Measurements from ENCODE around the gene DPYSL5. TPM values are rescaled to one million over a fixed set of nuclear protein-coding genes. Genes with fewer than 3 reads are reported as not detected.

Gene DPYSL5
- total and polyA plus RNA-seq, 2 of the 13 experiments (the other 11 are each of a cell fraction or from before 2014, with no cell fraction given), result 0.15 TPM; not detected in 1

DNA sequence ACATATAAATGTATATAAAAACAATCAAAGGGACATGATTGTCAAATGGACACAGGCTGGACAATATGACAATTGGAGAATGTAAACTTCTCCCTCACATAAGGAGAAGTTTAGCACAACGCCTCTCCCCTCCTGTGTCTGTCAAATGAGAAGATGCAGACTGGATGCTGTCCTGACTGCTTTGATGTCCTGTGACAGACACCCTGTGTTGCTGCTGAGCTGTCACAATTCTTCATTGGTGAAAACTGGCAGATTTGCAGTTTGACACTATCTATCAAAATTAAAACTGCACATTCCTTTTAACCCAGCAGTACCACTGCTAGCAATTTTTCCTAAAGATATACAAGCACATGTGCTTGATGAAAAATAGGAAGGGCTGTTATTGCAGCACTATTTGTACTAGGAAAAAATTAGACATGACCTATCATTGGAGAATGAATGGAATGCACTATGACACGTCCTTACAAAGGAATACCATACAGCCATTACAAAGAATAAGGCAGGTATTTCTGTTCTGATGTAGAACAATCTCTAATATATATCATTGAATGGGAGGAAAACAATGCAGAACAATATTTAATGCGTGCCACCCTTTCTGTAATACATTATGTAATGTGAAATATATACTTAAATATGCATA, 12.4 kb downstream of the DPYSL5 start:
- H3K4me1 ChIP-seq (ENCODE audit: insufficient read depth, low read length), result no peaks in the 10 kb centered on the region
- no peak for FAIRE-seq
- ATAC-seq, result no peak
- no peak overlapping the region for H3K9ac ChIP-seq (ENCODE audit: insufficient read depth, low read depth, low read length)
- 5% methylated on average over 3 of the region's 3 CpGs for WGBS (ENCODE audit: low lambda C conversion rate)
- H4K20me1 ChIP-seq (ENCODE audit: insufficient read depth, low read length), result no peaks in the 10 kb centered on the region
- no peaks in the 10 kb centered on the region for H3K36me3 ChIP-seq (replicated peaks in 1 of 2; ENCODE audit: control insufficient read depth in 1 of 2, insufficient read depth in 2 of 2, low read length in 2 of 2)
- H3K4me2 ChIP-seq (ENCODE audit: low read depth, low read length), result no peak overlapping the region
- TF ChIP-seq, protein P1, sequence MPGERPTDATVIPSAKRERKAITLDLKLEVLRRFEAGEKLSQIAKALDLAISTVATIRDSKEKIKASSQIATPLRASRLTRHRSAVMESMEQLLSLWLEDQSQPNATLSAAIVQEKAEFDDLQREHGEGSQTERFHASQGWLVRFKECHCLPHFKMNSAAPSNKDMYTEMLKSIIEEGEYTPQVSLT (CRISPR knock-in tag; IDR thresholded peaks at IDR 0.05; ENCODE audit: borderline replicate concordance, low read depth), result no peak
- TF ChIP-seq MAFF (IDR thresholded peaks at IDR 0.05; ENCODE audit: low read depth, low read length) (peak; percentile 7; the same call in 1 of the 2 replicates), ZNF891 (CRISPR knock-in tag; IDR thresholded peaks at IDR 0.05) (no peak)
- no TSS peak for BruUV-seq (replicated peaks)
- ChIA-PET POLR2A (no interaction called here), CTCF (ENCODE audit: low intra/inter-chr PET ratio, low total read pairs) (no interaction called here)
- H3K27me3 ChIP-seq (ENCODE audit: control insufficient read depth in 1 of 2, insufficient read depth in 2 of 2, low read length in 2 of 2), result peaks cover 0 to 18% of the 10 kb centered on the region in 2 experiments; a peak in 3 of 5 replicates
- in situ Hi-C loops (cut with HindIII; ENCODE audit: extremely low pct_ligation_motif_present, low pct_unique_long_range_greater_than_20kb), result no loop called here
- intact Hi-C loops (cut with micrococcal nuclease; ENCODE audit: unreplicated experiment), result no loop called here
- no peaks in the 10 kb centered on the region for H3K9me3 ChIP-seq (ENCODE audit: low read length)
- H2AFZ ChIP-seq (ENCODE audit: low read length), result no peak overlapping the region
- H3K27ac ChIP-seq (ENCODE audit: extremely low read length, insufficient read depth, low read length), result no peak overlapping the region
- no peaks in the 10 kb centered on the region for H3K79me2 ChIP-seq (ENCODE audit: insufficient read depth, low read length)
- no peak overlapping the region for H3K4me3 ChIP-seq (replicated peaks in 1 of 3; ENCODE audit: insufficient read depth in 1 of 3, low read depth in 2 of 3, low read length in 3 of 3)
- no peak for DNase-seq (ENCODE audit: low spot score)

DNA sequence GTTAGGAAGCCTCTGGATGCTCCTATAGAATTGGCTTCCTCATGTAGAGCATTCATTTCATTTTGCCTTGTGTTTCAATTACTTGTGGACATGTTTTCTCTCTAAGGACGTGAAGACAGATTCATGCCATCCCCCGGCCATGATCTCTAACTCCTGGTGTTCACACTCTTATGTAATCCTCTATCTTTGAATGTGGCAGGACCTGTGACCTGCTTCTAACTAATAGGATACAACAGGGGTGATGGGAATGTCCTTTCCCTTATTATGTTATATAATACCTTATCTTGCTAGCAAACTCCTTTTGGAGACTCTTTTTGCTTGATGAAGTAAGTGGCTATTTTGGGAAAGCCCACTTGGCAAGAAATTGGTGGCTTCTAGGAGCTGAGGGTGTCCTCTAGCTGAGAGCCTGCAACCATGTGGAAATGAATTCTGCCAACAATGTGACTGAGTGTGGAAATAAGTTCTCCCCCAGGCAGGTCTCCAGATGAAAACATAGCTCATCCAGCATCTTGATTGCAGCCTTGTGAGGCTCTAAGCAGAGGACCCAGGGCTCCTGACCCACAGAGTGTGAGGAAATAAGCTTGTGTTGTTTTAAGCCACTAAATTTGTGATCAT, 13.8 kb downstream of the DPYSL5 start:
- no peak overlapping the region for H3K9ac ChIP-seq (ENCODE audit: insufficient read depth, low read depth, low read length)
- H3K4me1 ChIP-seq (ENCODE audit: insufficient read depth, low read length), result no peaks in the 10 kb centered on the region
- no peaks in the 10 kb centered on the region for H3K9me3 ChIP-seq (ENCODE audit: low read length)
- intact Hi-C loops (cut with micrococcal nuclease; ENCODE audit: unreplicated experiment) (no loop called here), in situ Hi-C loops (cut with HindIII; ENCODE audit: extremely low pct_ligation_motif_present, low pct_unique_long_range_greater_than_20kb) (no loop called here)
- DNase-seq (ENCODE audit: low spot score) (no peak), ATAC-seq (no peak), FAIRE-seq (no peak)
- H3K4me3 ChIP-seq (replicated peaks in 1 of 3; ENCODE audit: insufficient read depth in 1 of 3, low read depth in 2 of 3, low read length in 3 of 3), result no peak overlapping the region
- BruUV-seq (replicated peaks), result no TSS peak
- POLR2A ChIA-PET, result no interaction called here
- peaks cover 0 to 20% of the 10 kb centered on the region in 2 experiments; a peak in 2 of 5 replicates for H3K27me3 ChIP-seq (ENCODE audit: control insufficient read depth in 1 of 2, insufficient read depth in 2 of 2, low read length in 2 of 2)
- CTCF ChIA-PET (ENCODE audit: low intra/inter-chr PET ratio, low total read pairs), result no interaction called here
- no peak overlapping the region for H3K4me2 ChIP-seq (ENCODE audit: low read depth, low read length)
- no peak overlapping the region for H2AFZ ChIP-seq (ENCODE audit: low read length)
- WGBS (ENCODE audit: low lambda C conversion rate), result 0% methylated on average over 2 of the region's 2 CpGs
- no peaks in the 10 kb centered on the region for H4K20me1 ChIP-seq (ENCODE audit: insufficient read depth, low read length)
- H3K79me2 ChIP-seq (ENCODE audit: insufficient read depth, low read length), result no peaks in the 10 kb centered on the region
- H3K36me3 ChIP-seq (replicated peaks in 1 of 2; ENCODE audit: control insufficient read depth in 1 of 2, insufficient read depth in 2 of 2, low read length in 2 of 2), result no peaks in the 10 kb centered on the region
- H3K27ac ChIP-seq (ENCODE audit: extremely low read length, insufficient read depth, low read length), result no peak overlapping the region
- TF ChIP-seq TRIM24 (CRISPR knock-in tag; IDR thresholded peaks at IDR 0.05) (no peak), YY1 (IDR thresholded peaks at IDR 0.05; ENCODE audit: insufficient read depth, insufficient replicate concordance, low read depth, low read length) (no peak), ZMYM4 (CRISPR knock-in tag; IDR thresholded peaks at IDR 0.05) (no peak), NAIF1 (CRISPR knock-in tag; IDR thresholded peaks at IDR 0.05; ENCODE audit: borderline replicate concordance) (no peak)
- TF ChIP-seq, protein P2, sequence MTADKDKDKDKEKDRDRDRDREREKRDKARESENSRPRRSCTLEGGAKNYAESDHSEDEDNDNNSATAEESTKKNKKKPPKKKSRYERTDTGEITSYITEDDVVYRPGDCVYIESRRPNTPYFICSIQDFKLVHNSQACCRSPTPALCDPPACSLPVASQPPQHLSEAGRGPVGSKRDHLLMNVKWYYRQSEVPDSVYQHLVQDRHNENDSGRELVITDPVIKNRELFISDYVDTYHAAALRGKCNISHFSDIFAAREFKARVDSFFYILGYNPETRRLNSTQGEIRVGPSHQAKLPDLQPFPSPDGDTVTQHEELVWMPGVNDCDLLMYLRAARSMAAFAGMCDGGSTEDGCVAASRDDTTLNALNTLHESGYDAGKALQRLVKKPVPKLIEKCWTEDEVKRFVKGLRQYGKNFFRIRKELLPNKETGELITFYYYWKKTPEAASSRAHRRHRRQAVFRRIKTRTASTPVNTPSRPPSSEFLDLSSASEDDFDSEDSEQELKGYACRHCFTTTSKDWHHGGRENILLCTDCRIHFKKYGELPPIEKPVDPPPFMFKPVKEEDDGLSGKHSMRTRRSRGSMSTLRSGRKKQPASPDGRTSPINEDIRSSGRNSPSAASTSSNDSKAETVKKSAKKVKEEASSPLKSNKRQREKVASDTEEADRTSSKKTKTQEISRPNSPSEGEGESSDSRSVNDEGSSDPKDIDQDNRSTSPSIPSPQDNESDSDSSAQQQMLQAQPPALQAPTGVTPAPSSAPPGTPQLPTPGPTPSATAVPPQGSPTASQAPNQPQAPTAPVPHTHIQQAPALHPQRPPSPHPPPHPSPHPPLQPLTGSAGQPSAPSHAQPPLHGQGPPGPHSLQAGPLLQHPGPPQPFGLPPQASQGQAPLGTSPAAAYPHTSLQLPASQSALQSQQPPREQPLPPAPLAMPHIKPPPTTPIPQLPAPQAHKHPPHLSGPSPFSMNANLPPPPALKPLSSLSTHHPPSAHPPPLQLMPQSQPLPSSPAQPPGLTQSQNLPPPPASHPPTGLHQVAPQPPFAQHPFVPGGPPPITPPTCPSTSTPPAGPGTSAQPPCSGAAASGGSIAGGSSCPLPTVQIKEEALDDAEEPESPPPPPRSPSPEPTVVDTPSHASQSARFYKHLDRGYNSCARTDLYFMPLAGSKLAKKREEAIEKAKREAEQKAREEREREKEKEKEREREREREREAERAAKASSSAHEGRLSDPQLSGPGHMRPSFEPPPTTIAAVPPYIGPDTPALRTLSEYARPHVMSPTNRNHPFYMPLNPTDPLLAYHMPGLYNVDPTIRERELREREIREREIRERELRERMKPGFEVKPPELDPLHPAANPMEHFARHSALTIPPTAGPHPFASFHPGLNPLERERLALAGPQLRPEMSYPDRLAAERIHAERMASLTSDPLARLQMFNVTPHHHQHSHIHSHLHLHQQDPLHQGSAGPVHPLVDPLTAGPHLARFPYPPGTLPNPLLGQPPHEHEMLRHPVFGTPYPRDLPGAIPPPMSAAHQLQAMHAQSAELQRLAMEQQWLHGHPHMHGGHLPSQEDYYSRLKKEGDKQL (CRISPR knock-in tag; IDR thresholded peaks at IDR 0.05; ENCODE audit: low read depth), result no peak
- TF ChIP-seq, protein P3, sequence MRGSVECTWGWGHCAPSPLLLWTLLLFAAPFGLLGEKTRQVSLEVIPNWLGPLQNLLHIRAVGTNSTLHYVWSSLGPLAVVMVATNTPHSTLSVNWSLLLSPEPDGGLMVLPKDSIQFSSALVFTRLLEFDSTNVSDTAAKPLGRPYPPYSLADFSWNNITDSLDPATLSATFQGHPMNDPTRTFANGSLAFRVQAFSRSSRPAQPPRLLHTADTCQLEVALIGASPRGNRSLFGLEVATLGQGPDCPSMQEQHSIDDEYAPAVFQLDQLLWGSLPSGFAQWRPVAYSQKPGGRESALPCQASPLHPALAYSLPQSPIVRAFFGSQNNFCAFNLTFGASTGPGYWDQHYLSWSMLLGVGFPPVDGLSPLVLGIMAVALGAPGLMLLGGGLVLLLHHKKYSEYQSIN (CRISPR knock-in tag; IDR thresholded peaks at IDR 0.05; ENCODE audit: borderline replicate concordance), result no peak

Data from HepG2 (cell line).